NCI-H748 (cell line): ENCODE results near the gene DEPDC7.
"Not testable (repeated sequence)": the region's sequence is repeated elsewhere in the genome, so short reads cannot be mapped to it uniquely, and the experiment has no call there.

Experiments used
- DNase-seq: peaks from one replicate; lab custom pipeline; 2025; ENCODE audit not compliant: unreplicated experiment; lab: John Stamatoyannopoulos, UW

DEPDC7 gene

DNA sequence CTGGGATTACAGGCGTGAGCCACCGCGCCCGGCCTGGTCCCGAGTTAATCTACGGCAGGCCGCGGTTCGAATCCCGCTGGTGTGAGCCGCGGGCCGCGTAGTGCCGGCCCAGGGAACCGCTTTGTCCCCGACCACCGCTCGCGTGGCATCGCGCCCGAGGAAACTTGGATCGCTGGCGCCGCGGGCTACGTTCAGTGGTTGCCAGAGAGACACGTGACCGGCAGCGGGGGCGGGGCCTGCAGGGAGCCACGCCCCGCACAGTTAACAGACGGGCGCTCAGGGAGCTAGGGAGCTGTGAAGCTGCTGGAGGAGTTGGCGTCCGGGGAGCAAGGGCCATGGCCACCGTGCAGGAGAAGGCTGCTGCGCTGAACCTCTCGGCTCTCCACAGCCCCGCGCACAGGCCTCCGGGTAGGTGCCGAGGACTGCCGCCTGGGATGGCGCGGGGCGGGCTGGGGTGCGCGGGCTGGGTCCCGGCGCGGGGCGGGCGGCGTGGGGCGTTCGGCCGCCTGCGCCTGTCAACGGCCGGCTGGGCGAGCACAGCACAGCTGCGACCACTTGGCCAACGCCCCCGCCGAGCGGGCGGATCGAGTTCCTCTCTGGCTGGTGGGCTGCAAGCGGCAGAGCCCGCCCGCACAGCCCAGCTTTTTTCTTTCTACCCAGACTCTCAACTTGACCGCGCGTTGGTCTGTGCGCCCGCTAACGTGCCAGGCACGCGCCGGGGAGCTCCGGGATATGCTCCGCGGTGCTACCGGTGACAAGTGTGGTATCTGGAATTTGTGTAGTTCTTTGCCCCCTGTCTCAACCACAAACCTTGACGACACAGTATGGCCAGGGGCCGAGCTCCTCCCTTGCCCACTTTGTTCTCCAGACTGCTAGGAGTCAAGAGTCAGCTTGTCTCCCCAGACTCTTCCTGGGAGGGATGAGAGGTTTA, at the start of gene DEPDC7:
Gene DEPDC7 (plus strand): TSS at position 258 of the 931 bp plus-strand sequence. CDS start 78 bp downstream, at position 336.
- peak; percentile 93 for DNase-seq

GRCh38 chr11:32968541-32968940, 47.1 kb upstream of the DEPDC7 start:
- no peak for DNase-seq

- not testable (repeated sequence) for DNase-seq
These were observed 43.4 kb upstream of the DEPDC7 start for GRCh38 chr11:32972233-32972632.

GRCh38 chr11:32972781-32973180, 42.9 kb upstream of the DEPDC7 start:
- DNase-seq = no peak

GRCh38 chr11:32982626-32983025, 33.1 kb upstream of the DEPDC7 start:
- no peak for DNase-seq

DNA sequence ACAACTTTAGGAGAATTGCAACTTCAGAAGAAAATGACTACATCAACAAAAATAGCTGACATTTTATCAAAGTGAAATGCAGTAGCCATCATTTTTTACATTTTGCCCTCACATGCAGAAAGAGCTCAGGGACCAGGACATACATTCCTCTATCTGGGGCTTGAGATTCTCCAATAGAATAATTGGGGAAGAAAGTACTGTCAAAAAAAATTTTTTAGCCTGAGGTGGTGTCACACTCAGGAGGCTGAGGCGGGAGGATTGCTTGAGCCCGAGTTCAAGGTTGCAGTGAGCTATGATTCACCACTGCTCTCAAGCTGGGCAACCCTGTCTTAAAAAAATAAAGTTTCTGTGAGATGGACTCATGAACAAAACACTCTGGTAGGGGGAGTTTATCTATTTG, 32.2 kb upstream of the DEPDC7 start:
- no peak for DNase-seq

GRCh38 chr11:32985600-32985999, 30.1 kb upstream of the DEPDC7 start:
- no peak for DNase-seq

DNA sequence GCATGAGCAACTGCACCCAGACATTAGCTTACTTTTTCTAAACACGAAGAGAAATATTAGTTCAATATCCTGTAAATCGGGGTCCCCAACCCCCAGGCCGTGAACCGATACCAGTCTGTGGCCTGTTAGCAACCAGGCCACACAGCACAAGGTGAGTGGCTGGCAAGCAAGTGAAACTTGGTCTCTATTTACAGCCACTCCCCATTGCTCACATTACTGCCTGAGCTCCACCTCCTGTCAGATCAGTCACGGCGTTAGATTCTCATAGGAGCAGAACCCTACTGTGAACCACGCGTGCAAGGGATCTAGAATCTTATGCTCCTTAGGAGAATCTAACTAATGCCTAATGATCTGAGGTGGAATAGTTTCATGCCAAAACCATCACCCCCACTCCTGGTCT, 27.8 kb upstream of the DEPDC7 start:
- no peak for DNase-seq

- no peak for DNase-seq
These were observed 25.2 kb upstream of the DEPDC7 start for GRCh38 chr11:32990481-32990880.

- no peak for DNase-seq
These were observed 24.3 kb upstream of the DEPDC7 start for GRCh38 chr11:32991427-32991826.

GRCh38 chr11:32991898-32992297, 23.8 kb upstream of the DEPDC7 start:
- no peak for DNase-seq

DNA sequence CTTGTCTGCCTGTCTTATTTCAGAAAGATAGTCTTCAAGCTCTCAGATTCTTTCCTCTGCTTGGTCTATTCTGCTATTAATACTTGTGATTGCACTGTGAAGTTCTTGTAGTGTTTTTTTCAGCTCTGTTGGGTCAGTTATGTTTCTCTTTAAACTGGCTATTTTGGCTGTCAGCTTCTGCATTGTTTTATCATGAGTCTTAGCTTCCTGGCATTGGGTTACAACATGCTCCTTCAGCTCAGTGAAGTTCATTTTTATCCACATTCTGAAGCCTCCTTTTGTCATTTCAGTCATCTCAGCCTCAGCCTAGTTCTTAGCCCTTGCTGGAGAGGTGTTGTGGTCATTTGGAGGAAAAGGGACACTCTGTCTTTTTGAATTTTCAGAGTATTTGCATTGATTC, 15.5 kb upstream of the DEPDC7 start:
- no peak for DNase-seq

- DNase-seq = no peak
These were observed 14.4 kb upstream of the DEPDC7 start for GRCh38 chr11:33001281-33001680.

DNA sequence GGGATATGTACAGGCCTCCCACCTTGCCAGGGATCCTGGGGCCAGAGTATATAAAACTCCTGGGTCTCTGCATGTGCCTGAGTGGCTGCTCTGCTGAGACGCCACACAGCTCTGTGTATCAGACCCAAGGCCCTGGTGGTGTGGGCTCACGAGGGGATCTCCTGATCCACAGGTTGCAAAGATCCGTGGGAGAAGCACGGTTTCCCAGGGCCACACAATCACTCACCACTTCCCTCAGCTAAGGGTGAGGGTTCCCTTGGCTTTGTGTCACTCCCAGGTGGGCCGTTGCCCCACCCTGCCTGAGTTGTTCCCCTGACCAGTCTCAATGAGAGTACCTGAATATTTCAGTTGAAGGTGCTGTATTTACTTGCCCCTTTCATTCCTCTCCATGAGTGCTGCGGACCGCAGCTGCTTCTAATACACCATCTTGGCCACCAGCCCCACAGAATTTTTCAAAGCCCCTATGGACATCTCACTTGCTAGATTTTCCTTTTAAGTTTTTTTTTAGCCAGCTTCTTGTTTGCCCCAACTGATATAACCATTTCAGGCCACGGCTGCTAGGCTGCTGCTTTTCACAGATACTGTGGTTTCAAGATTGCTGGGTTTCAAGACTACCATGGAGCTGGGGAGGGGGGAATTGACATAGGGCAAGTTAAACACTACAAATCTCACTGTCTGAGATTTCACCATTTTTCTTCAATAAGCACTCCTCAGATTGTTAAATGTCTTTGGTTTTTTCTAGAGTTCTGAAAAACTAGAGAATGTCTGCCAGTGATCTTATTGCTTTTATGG, 13.7 kb upstream of the DEPDC7 start:
- DNase-seq = no peak

DNA sequence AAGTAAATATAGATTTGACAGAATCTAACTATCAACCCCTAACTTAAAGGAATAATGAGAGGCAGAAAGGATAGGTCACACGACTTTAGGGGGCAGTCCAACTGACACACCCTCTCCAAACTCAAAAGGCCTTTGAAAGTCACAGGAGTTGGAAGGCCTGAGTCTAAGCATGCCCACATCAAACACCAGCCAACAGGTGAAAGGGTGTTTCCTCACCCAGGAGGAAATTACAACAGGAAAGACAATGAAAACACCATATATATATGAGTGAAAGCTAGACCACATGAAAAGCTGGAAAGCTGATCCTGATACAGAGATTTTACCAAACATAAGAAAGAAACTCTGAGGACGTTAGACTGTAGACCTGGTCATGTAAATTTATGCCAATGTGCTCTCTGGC, 10.5 kb upstream of the DEPDC7 start:
- no peak for DNase-seq

DNA sequence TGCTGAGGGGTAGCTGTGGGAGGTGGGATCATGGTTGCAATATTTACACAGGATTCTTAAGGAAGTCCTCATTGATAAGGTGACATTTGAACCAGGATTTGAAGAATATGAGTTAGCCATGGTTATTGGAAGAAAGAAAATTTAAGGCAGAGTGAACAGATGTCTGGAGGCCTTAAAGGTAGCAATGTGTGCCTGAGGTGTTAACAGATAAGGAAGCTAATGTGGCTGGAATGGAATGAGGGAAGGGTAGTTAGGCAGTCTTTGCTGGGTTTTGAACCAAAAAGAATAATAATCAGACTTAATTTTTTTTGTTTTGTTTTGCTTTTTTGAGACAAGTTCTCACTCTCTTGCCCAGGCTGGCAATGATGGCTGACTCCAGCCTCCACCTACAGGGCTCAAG, 9.7 kb upstream of the DEPDC7 start:
- DNase-seq = no peak

DNA sequence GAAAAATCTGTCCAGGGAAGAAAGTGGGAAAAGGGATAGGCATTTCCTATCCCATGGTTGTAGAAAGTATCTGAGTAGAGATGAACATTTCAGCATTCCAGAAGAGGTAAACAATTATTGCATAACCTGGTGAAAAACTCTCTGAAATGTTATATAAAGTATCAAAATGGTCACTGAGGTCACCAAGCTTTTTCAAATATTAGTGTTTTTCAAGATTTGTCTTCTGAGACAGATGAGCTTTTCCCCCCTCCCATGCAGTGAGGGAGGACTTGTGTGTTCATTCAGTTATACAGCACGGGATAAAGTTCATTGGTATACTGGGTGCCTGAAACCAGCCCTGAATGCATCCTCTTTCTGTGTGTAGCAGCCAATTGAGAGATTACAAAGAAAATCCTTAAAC, 1.9 kb upstream of the DEPDC7 start:
- DNase-seq = no peak

- no peak for DNase-seq
These were observed 976 bp downstream of the DEPDC7 start for GRCh38 chr11:33016654-33017053.

- DNase-seq = no peak
These were observed 1.8 kb downstream of the DEPDC7 start for GRCh38 chr11:33017478-33017877.

GRCh38 chr11:33017965-33018364, 2.3 kb downstream of the DEPDC7 start:
- DNase-seq = no peak

DNA sequence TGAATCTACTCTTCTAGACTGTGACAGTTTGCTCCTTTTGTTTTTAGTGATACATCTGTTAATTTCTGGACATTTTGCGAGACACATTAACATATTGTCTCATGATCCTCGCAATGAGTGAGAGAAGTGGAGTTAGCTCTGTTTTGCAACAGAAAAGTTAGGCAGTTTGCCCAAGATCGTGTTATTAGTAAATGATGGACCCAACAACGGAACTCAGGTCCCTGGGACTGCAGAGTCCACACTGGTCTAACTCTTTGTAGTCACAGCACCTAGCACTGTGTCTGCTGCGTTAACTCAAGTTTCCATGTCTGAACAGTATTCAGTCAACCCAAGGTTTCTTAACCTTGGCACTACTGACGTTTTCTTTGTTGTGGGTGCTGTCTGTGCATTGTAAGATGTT, 3.2 kb downstream of the DEPDC7 start:
- no peak for DNase-seq

DNA sequence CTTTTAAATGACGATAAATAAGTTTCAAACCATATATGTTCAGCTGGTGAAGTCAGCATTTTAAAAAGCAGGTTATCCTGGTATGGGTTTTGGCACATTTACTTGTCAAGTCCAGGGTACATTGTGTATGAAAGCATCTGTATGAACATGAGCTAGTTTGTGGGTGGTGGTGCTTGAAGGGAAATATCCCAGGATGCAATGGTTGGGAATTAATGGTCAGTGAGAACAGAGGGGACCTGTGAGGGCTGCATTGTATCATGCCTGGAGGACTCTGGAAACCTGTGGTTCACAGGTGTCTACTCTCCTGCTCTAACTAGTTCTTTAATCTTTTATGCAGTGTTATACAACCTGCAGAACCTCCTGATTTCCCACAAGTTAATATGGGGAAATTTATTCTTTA, 5.8 kb downstream of the DEPDC7 start:
- DNase-seq = no peak
